ENCODE measurements around the gene CHST8. TPM values are rescaled to one million over a fixed set of nuclear protein-coding genes. Genes with fewer than 3 reads are reported as not detected.

Gene CHST8
- polyA plus RNA-seq, 3 donors: not detected

DNA sequence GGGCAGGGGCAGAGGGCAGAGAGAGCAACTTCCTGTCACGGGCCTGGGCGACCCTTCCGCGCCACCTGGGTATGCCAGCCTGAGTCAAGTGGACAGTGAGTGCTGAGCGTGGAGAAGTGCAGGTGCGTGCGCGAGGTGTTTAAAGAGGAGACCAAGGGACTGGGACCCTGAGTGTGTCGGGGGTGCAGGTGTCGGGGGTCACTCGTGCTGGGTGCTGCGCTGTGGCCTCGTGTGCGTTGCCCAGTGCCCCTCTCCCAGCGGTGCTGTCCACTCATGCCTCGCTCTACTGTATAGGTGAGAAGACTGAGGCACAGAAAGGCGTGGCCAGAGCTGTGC is 156.0 kb downstream of the CHST8 start:
- H3K79me2 ChIP-seq (ENCODE audit: insufficient read depth, low read length): no peaks in the 10 kb centered on the region
- no peak overlapping the region for H3K4me3 Mint-ChIP-seq
- no peaks in the 10 kb centered on the region for H3K4me1 ChIP-seq (ENCODE audit: control insufficient read depth in 1 of 2, insufficient read depth in 2 of 2, low read length in 2 of 2)
- H2AFZ ChIP-seq (ENCODE audit: insufficient read depth, low read depth, low read length, poor library complexity, severe bottlenecking): no peak overlapping the region
- TF ChIP-seq CTCF (IDR thresholded peaks at IDR 0.05): no peak
- no peak overlapping the region for H3K4me2 ChIP-seq (replicated peaks; ENCODE audit: extremely low read depth, low read length, poor library complexity, severe bottlenecking)
- no peaks in the 10 kb centered on the region for H3K36me3 Mint-ChIP-seq
- peaks cover 0 to 11% of the 10 kb centered on the region in 2 donors for H3K27me3 ChIP-seq (ENCODE audit: control insufficient read depth in 2 of 2, insufficient read depth in 2 of 2, low read length in 2 of 2)
- no peaks in the 10 kb centered on the region for H3K9me3 ChIP-seq (replicated peaks in 1 of 2; ENCODE audit: control insufficient read depth in 1 of 2, insufficient read depth in 1 of 2, low read length in 2 of 2)
- no peak overlapping the region for H3K27ac ChIP-seq (ENCODE audit: low read depth in 1 of 2, low read length in 2 of 2)
- H3K4me1 Mint-ChIP-seq: peaks cover 3% of the 10 kb centered on the region
- H3K27ac Mint-ChIP-seq: no peak overlapping the region
- WGBS (ENCODE audit: insufficient coverage): 56% methylated on average over 15 of the region's 17 CpGs
- peaks cover 15 to 20% (median 19%) of the 10 kb centered on the region in 3 donors for H3K27me3 Mint-ChIP-seq (ENCODE audit: low read depth in 3 of 3)
- peaks cover 0 to 5% (median 3%) of the 10 kb centered on the region in 7 donors for H3K9me3 Mint-ChIP-seq
- DNase-seq: no peak
- no peak overlapping the region for H3K4me3 ChIP-seq (replicated peaks in 1 of 3; ENCODE audit: low read depth in 2 of 3, low read length in 3 of 3)
- no peaks in the 10 kb centered on the region for H3K36me3 ChIP-seq (replicated peaks in 1 of 2; ENCODE audit: control insufficient read depth in 1 of 2, insufficient read depth in 2 of 2, low read length in 2 of 2)
- intact Hi-C loops (cut with micrococcal nuclease): loop anchor here (1.0 to 10.0 kb wide), 6 partner anchors 220 to 653 kb away; no protein-coding TSS in a partner anchor
- H4K20me1 ChIP-seq (ENCODE audit: insufficient read depth, low read length): no peaks in the 10 kb centered on the region
- no peak overlapping the region for H3K9ac ChIP-seq (ENCODE audit: insufficient read depth, low read length, poor library complexity, severe bottlenecking)

DNA sequence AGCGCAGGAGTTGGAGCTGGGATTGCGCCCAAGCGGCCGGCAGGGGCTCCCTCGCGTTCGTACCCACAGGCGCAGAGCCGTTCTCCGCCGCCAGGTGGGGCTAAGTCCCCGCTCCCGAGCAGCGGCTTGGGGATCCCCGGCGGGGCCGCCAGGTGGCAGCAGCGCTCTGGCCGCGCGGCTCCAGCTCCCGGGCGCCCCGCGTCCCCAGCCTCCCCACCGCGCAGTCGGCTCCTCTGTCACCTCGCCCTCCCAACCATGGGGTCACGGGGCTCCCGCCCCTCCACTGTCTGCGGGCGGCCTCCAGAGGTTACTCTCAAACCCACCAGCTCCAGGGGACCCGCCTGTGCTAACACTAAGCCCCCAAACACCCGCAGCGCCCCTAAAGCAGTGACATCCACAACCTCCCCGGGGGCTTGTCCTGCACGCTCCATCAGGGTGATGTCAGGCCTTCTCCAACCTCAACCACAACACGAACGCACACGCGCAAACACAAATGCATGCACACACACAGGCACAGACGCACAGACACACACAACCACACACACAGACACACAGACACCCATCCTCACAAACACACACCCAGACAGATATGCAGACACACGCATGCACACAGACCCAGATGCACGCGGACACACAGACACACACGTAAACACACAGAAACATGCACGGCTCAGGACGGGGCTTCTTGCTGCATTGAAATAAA is 156.5 kb downstream of the CHST8 start:
- Histone ChIP-seq H3K4me1 (ENCODE audit: control insufficient read depth in 1 of 2, insufficient read depth in 2 of 2, low read length in 2 of 2) (no peaks in the 10 kb centered on the region), H3K9ac (ENCODE audit: insufficient read depth, low read length, poor library complexity, severe bottlenecking) (no peak overlapping the region), H3K4me3 (replicated peaks in 1 of 3; ENCODE audit: low read depth in 2 of 3, low read length in 3 of 3) (no peak overlapping the region), H3K27ac (ENCODE audit: low read depth in 1 of 2, low read length in 2 of 2) (no peak overlapping the region), H3K36me3 (replicated peaks in 1 of 2; ENCODE audit: control insufficient read depth in 1 of 2, insufficient read depth in 2 of 2, low read length in 2 of 2) (no peaks in the 10 kb centered on the region), H3K27me3 (ENCODE audit: control insufficient read depth in 2 of 2, insufficient read depth in 2 of 2, low read length in 2 of 2) (peaks cover 0 to 11% of the 10 kb centered on the region in 2 donors), H3K9me3 (replicated peaks in 1 of 2; ENCODE audit: control insufficient read depth in 1 of 2, insufficient read depth in 1 of 2, low read length in 2 of 2) (no peaks in the 10 kb centered on the region), H4K20me1 (ENCODE audit: insufficient read depth, low read length) (no peaks in the 10 kb centered on the region), H3K4me2 (replicated peaks; ENCODE audit: extremely low read depth, low read length, poor library complexity, severe bottlenecking) (peak overlapping the region; percentile 37), H3K79me2 (ENCODE audit: insufficient read depth, low read length) (no peaks in the 10 kb centered on the region), H2AFZ (ENCODE audit: insufficient read depth, low read depth, low read length, poor library complexity, severe bottlenecking) (peak overlapping the region; percentile 61)
- H3K4me3 Mint-ChIP-seq: peak overlapping the region in 1 of 2 donors; percentile 72
- DNase-seq: peak; percentile 79 to 80 (median 80)
- peaks cover 3% of the 10 kb centered on the region for H3K4me1 Mint-ChIP-seq
- 26% methylated on average over 41 of the region's 49 CpGs for WGBS (ENCODE audit: insufficient coverage)
- H3K27ac Mint-ChIP-seq: no peak overlapping the region
- intact Hi-C loops (cut with micrococcal nuclease): loop anchor here (1.0 to 10.0 kb wide), 6 partner anchors 219 to 653 kb away; no protein-coding TSS in a partner anchor
- peaks cover 18 to 20% (median 19%) of the 10 kb centered on the region in 3 donors for H3K27me3 Mint-ChIP-seq (ENCODE audit: low read depth in 3 of 3)
- H3K9me3 Mint-ChIP-seq: peaks cover 0 to 5% (median 3%) of the 10 kb centered on the region in 7 donors
- TF ChIP-seq CTCF (IDR thresholded peaks at IDR 0.05): peak; percentile 100
- H3K36me3 Mint-ChIP-seq: no peaks in the 10 kb centered on the region

All from CD14-positive monocyte (primary cell).